OCI-LY1 (cell line): Measurements from ENCODE around the gene ASTN1.

Experiments
- EZH2 ChIP-seq: fragments of 200-600 bp; sonication (generic), shearing (Covaris generic); IDR thresholded peaks from 2 replicates; pipeline ENCODE4 v1.8.0; 2017; ENCODE audit warnings: borderline replicate concordance, mixed run types, mild to moderate bottlenecking, antibody characterized with exemption, low read length, moderate library complexity, mixed read lengths
- TF ChIP-seq, protein P1 (sequence below): fragments of 200-600 bp; sonication (generic), shearing (Covaris generic); IDR thresholded peaks from 2 replicates; pipeline ENCODE4 v1.5.1; 2017; ENCODE audit warnings: mild to moderate bottlenecking, antibody characterized with exemption, low read length, moderate library complexity, mixed read lengths

DNA sequence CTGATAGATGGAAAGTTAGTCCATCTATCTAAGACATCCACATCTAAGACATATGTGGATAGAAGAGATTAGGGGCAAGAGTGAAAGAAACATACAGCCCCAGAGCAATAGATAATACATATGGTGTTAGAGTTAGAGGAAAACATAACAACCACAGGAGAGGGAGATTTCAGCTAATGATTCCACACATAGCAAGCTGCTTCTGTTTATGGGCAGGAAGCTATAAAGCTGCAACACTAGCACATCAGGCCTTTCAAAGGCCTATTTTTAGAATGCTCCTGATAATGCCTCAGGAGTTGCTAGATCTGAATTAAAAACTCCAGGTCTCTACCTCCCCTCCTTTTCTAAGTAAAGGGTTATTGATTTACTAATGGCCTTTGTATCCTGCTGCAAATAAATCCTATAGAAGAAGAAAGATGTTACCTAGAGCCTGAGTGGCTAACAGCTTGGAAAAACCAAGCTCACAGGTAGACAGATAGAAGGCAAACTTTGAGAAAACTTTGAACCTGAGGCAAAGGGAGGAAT lies 42.4 kb upstream of the ASTN1 start:
- TF ChIP-seq, protein P1, sequence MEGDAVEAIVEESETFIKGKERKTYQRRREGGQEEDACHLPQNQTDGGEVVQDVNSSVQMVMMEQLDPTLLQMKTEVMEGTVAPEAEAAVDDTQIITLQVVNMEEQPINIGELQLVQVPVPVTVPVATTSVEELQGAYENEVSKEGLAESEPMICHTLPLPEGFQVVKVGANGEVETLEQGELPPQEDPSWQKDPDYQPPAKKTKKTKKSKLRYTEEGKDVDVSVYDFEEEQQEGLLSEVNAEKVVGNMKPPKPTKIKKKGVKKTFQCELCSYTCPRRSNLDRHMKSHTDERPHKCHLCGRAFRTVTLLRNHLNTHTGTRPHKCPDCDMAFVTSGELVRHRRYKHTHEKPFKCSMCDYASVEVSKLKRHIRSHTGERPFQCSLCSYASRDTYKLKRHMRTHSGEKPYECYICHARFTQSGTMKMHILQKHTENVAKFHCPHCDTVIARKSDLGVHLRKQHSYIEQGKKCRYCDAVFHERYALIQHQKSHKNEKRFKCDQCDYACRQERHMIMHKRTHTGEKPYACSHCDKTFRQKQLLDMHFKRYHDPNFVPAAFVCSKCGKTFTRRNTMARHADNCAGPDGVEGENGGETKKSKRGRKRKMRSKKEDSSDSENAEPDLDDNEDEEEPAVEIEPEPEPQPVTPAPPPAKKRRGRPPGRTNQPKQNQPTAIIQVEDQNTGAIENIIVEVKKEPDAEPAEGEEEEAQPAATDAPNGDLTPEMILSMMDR, result no peak
- TF ChIP-seq EZH2, result no peak
